WTC11 (cell line): ENCODE measurements around the gene ZNF514.

Experiments
- ATF2 ChIP-seq: sonication (generic); formaldehyde crosslinking; IDR thresholded peaks from 2 replicates; pipeline ENCODE4 v1.8.1; 2022; ENCODE audit warnings: low read depth, missing genetic modification reagents, borderline replicate concordance
- CREB1 ChIP-seq: sonication (generic); formaldehyde crosslinking; IDR thresholded peaks from 2 replicates; pipeline ENCODE4 v1.8.0; 2023; ENCODE audit warnings: mild to moderate bottlenecking, missing genetic modification reagents
- CREM ChIP-seq: sonication (generic); formaldehyde crosslinking; IDR thresholded peaks from 2 replicates; pipeline ENCODE4 v1.8.1; 2022; ENCODE audit warnings: mild to moderate bottlenecking, missing genetic modification reagents, moderate library complexity
- PRDM15 ChIP-seq: sonication (generic); formaldehyde crosslinking; IDR thresholded peaks from 2 replicates; pipeline ENCODE4 v1.8.0; 2022; ENCODE audit warnings: missing genetic modification reagents
- SMAD3 ChIP-seq: sonication (generic); formaldehyde crosslinking; IDR thresholded peaks from 2 replicates; pipeline ENCODE4 v1.8.0; 2022; ENCODE audit warnings: missing genetic modification reagents, mild to moderate bottlenecking, borderline replicate concordance
- TEAD4 ChIP-seq: sonication (generic); formaldehyde crosslinking; IDR thresholded peaks from 2 replicates; pipeline ENCODE4 v1.8.0; 2022; ENCODE audit warnings: mild to moderate bottlenecking, missing genetic modification reagents
- TP53 ChIP-seq: sonication (generic); formaldehyde crosslinking; IDR thresholded peaks from 2 replicates; pipeline ENCODE4 v1.8.1; 2023; ENCODE audit warnings: mild to moderate bottlenecking, missing genetic modification reagents
- ZNF263 ChIP-seq: sonication (generic); formaldehyde crosslinking; IDR thresholded peaks from 2 replicates; pipeline ENCODE4 v1.8.1; 2022; ENCODE audit warnings: low read depth, mild to moderate bottlenecking, moderate library complexity, missing genetic modification reagents
- ZNF423 ChIP-seq: fragments of 250-450 bp; sonication (Bioruptor Pico); IDR thresholded peaks from 2 replicates; pipeline ENCODE4 v2.1.2; 2022; ENCODE audit warnings: mild to moderate bottlenecking, moderate library complexity
- ZNF512 ChIP-seq: sonication (generic); formaldehyde crosslinking; IDR thresholded peaks from 2 replicates; pipeline ENCODE4 v1.8.1; 2022; ENCODE audit warnings: missing genetic modification reagents, borderline replicate concordance
- TF ChIP-seq, protein P1 (sequence below): sonication (generic); formaldehyde crosslinking; IDR thresholded peaks from 2 replicates; pipeline ENCODE4 v1.8.0; 2022; ENCODE audit warnings: mild to moderate bottlenecking, missing genetic modification reagents
- TF ChIP-seq, protein P2 (sequence below): fragments of 200-600 bp; IDR thresholded peaks from 2 replicates; pipeline ENCODE4 v1.8.0; 2022; ENCODE audit warnings: antibody characterized with exemption
- TF ChIP-seq, protein P3 (sequence below): sonication (generic); formaldehyde crosslinking; IDR thresholded peaks from 2 replicates; pipeline ENCODE4 v1.8.0; 2022; ENCODE audit warnings: mild to moderate bottlenecking, missing genetic modification reagents

- no peak for TF ChIP-seq TEAD4 (CRISPR knock-in tag)
- no peak for TF ChIP-seq TP53 (CRISPR knock-in tag)
- no peak for TF ChIP-seq ZNF263
- TF ChIP-seq, protein P1, sequence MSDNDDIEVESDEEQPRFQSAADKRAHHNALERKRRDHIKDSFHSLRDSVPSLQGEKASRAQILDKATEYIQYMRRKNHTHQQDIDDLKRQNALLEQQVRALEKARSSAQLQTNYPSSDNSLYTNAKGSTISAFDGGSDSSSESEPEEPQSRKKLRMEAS: no peak
- no peak for TF ChIP-seq ATF2 (CRISPR knock-in tag)
- TF ChIP-seq, protein P2, sequence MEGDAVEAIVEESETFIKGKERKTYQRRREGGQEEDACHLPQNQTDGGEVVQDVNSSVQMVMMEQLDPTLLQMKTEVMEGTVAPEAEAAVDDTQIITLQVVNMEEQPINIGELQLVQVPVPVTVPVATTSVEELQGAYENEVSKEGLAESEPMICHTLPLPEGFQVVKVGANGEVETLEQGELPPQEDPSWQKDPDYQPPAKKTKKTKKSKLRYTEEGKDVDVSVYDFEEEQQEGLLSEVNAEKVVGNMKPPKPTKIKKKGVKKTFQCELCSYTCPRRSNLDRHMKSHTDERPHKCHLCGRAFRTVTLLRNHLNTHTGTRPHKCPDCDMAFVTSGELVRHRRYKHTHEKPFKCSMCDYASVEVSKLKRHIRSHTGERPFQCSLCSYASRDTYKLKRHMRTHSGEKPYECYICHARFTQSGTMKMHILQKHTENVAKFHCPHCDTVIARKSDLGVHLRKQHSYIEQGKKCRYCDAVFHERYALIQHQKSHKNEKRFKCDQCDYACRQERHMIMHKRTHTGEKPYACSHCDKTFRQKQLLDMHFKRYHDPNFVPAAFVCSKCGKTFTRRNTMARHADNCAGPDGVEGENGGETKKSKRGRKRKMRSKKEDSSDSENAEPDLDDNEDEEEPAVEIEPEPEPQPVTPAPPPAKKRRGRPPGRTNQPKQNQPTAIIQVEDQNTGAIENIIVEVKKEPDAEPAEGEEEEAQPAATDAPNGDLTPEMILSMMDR: no peak
- TF ChIP-seq CREB1 (CRISPR knock-in tag): no peak
- no peak for TF ChIP-seq ZNF423 (CRISPR knock-in tag)
- no peak for TF ChIP-seq SMAD3
- no peak for TF ChIP-seq CREM (CRISPR knock-in tag)
- TF ChIP-seq, protein P3, sequence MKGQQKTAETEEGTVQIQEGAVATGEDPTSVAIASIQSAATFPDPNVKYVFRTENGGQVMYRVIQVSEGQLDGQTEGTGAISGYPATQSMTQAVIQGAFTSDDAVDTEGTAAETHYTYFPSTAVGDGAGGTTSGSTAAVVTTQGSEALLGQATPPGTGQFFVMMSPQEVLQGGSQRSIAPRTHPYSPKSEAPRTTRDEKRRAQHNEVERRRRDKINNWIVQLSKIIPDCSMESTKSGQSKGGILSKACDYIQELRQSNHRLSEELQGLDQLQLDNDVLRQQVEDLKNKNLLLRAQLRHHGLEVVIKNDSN (CRISPR knock-in tag): no peak
- no peak for TF ChIP-seq ZNF512
- no peak for TF ChIP-seq PRDM15 (CRISPR knock-in tag)
Measured at GRCh38 chr2:95181774-95182173, 22.1 kb upstream of the ZNF514 start.
